ENCODE data around the gene SATB2.

SATB2 gene

DNA sequence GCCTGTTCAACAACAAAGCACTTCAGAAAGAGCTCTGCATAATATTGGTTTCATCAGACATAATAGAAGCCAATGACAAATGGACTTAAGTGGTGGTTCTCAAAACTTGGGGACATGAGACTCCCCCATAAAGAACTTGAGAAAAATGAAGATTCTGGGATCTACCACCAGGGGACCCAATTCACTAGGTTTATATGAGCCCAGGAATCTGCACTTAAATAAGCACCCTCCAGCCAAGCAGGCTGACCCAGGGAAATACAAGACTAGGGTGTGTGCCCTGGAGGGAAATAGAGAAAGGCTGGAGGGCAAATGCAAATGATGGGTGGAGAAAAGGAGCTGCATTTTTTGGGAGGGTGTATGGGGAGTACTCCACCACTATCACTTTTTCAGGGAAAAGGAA, 52.5 kb downstream of the SATB2 start:
- peak; percentile 2 for DNase-seq (ENCODE audit: low spot score)

DNA sequence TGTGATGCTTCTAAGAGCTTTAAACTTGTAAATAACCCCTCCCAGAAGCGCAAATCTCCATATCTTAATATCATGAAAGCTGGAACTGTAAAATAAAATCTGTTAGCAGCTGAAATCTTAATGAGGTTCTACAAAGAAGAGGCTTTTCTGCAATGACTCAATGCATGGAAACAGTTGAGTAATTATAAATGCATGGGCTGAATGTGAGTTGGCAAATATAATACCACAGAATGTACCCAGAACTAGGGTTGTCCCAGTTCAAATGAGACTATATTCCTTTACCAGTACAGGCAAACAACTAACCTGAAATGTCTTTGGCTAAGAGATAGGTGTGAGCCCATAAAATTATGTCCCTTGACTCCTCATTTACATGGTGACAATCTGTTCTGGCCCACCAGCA, 52.9 kb downstream of the SATB2 start:
- DNase-seq (ENCODE audit: low spot score), result peak; percentile 32

DNA sequence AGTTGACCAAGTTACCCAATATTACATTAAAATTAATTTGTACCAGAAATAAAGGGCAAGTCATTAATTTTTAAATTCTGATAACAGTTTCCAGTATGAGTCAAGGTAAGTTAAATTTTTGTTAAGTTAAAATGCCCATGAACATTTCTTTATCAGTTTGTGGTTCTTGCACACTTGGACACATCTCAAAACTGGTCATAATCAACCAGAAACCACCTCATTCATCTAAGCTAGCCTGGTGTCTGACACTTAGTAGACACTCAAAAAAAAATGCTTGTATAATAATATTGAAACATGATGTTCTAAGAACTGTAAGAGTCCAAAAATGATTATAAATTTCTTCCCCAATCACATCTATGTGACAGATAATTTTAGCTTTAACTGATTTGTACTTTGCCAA, 62.4 kb downstream of the SATB2 start:
- no peak for DNase-seq (ENCODE audit: low spot score)

DNA sequence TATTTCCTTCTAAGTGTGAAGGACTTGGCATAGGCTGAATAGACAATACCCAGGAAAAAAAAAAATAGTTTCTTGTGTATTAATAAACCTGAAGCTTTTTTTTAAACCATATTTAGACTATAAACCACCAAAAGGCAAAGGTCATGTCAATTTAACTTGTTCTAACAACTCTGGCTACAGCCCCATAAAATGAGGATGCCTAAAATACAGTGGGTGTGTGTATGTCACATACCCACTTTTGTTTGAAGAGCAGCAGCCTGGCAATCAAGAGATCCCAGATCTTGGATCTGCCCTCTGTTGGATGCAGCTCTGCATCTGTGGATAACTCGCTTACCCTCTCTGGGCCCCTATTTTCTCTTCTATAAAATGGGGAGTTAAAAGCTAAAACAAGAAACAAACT, 65.4 kb downstream of the SATB2 start:
- no peak for DNase-seq (ENCODE audit: low spot score)

DNA sequence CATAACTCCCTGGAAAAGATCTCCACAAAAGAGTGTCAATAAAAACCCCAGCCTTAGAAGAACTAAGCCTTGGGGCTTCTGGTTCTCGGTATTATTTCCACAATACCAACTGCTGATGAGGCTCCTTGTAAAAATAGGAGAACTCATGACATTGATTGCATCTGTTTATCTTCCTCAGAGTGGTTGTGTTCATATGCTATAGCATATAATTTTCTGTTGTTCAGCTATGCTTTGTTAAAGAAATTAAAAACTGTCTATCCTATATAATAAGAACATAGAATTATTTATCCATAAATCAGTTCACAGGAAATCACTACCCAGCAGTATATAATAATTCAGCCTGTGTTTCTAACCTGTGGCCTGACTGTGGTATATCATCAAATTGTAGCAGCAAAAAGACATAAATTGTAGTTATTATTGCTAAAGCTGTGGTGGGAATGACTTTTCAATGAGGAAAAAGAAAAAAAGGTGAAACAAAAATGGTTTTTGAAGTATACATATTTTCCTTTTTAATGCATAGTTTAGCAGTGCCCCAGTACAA, 68.9 kb downstream of the SATB2 start:
- no peak for DNase-seq (ENCODE audit: low spot score)

DNA sequence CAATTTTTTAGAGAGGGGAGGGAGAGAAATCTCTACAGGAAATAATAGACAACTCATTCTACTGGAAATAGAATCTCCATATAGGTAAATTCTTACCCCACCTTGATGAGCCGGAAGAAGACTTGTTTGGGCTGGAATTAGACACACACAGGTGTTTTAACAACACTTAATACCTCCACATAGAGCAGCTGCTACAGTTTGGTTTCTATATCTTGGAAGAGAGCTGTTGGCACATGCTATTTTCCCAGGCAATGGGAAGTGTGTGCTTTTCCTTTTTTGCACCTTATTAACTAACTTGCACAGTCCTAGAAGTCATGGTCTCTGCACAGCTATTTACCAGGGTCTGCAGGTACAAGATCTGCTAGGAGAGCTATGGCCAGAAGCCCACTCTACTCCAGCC, 73.7 kb downstream of the SATB2 start:
- DNase-seq (ENCODE audit: low spot score), result no peak

DNA sequence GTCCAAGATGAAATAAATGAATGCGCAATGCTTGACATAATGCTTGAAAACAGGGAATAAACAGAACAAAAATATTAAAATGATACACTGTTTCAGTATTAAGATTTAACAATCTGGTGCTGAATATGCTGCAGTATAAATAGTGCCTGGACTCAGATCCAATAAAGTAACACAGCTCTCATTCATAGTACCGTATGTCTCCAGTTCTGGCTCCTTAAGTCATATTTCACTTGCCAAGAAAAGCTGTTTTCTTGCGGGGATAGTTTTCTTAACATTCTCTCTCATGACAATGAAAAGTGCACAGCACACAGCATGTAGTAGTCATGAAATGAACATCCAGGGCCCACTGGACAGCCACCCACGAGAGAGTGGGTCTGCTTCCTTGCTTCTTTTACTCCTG, 74.7 kb downstream of the SATB2 start:
- DNase-seq (ENCODE audit: low spot score), result no peak

DNA sequence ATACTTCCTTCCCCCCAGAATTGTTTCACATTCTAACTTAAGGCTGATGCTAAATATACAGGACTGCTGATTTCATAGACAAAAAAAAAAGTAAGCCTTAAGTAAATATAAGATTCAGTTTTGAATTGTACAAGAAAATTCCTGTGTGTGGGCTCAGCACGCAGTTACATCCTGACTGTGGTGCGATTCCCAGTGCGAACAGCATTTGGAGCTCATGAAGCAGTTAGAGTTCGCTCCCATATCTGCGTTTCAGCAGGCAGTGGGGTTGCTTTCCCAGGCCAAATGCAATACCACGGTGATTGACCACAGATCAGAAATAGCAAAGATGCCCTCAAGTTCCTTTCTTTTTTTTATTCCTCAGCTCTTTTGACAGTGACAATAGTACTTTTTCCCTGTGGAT, 75.6 kb downstream of the SATB2 start:
- no peak for DNase-seq (ENCODE audit: low spot score)

DNA sequence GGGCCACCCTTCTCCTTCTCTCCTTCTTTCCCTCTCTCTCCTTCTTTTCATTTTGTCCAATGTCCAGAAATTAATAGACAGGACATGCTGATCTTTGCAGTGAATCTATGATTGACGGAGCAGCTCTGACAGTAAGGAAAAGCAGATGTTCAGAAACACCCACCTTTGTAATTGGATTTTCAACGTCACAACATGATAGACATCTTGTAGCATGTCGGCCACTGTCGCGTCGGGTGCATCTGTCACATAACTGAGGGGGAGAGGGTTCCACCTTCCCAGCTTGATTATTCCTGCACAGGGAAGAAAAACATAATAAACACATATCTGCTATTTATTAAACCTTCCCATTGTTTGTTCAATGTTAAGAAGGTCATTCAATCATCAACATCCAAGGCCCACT, 76.2 kb downstream of the SATB2 start:
- DNase-seq (ENCODE audit: low spot score), result no peak

DNA sequence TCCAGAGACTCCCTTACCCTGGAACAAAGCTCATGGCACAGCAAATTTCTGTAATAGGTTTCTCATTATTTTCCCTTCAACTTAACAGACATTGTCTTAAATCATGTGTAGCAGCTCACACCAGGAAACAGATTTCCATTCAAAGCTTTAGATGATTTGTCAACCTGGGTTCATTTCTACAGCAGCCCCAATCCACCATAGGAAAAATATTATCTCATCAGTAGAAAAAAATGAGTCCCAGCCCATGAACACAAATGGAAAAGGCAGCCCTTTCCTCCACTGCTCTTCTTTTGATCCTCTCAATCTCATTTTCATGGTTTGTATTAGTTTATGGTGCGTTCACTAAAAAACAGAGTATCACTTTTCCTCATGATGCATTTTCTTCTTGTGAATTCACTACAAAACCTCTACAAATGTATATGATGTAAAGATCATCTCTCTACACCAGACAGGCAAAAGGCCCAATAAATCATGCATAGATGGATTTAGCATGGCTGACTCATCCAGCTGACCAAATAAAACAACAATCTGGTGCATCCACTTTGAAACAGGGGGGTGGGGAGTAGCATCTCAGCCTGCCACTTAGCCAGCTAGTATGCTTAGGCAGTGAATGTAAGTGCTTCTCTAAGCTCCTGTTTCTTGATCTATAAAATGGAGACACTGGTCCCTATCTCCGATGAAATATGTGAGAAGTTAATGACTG, 78.6 kb downstream of the SATB2 start:
- DNase-seq (ENCODE audit: low spot score), result peak; percentile 12

DNA sequence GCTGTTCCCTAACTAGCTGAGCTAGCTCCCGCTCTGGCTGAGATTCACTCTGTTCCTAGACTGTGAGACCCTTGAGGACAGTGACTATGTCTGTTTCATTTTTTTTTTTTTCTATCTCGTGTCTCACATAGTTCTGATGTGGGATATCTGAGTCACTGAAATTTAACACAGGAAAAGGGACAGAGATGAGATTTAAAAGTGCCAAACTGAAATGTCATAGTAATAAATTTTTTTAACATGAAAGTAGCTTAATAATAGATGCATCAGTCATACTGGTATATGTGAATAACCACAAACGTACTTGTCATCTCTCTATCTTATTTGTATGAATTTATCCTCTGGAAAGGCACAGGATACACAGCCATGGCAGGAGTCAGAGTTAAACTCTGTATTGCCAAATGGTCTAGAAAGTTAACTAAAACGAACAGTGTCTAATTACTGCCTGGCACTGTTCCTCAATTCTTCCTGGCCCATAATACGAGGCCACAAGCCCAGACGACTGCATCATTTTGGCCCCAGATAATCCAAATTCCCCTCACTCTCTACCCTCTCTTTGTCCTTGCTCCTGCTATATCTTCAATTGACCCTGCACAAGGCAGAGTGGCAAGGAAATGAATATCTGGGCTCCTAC, 87.5 kb downstream of the SATB2 start:
- peak; percentile 1 for DNase-seq (ENCODE audit: low spot score)

DNA sequence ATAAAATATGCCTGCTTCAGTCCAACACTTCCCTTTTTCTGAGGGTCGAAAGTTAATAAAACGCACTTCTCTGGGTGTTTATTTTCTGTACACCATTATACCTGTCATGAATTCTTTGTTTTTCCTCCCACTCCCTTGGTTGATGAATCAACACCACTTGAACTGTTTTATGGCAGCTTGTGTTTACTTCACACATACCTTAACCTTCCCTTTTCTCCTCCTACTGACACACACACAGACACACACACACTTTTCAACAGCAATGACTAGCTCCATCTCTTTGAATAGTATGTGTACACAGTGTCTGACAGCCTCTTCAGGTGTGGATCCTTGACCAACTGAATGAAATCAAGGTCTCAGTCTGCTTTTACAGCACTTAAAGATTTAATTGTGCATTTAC, 91.3 kb downstream of the SATB2 start:
- DNase-seq (ENCODE audit: low spot score), result peak; percentile 45

DNA sequence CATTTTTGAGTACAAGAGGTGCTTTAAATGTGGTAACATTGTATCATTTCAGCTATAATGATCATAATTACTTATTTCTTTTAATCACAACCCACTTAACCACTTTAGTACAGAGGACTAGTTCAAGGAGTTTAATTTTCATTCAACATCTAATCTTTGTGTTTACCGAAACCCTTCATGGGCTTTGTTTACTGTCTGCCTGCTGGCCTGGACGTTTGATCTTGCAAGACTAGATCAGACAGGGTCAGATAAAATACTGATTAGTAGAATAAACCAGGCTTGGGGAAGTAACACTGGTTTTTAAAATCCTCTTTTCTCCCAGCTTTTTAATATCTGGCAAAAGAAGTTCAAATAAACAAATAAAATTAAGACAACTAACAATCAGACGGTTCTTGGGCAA, 93.6 kb downstream of the SATB2 start:
- no peak for DNase-seq (ENCODE audit: low spot score)

DNA sequence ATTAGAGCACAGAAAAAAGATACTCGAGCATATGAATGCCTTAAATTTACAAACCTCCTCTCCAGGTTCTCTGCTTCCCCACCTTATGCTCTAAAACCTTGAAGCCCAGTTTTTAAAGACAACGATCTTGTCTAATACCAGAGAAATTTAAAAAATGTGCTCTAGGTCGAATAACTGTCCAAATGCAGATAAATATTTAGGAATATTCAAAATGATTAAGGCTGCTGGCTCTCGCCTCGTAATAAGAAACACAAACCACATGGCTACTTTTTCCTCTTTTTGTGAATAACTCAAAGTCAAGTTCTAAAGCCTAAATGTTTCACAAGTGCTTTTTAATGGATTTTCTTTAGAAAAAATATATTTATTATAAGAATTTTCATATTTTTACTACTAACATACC, 101.3 kb downstream of the SATB2 start:
- no peak for DNase-seq (ENCODE audit: low spot score)

DNA sequence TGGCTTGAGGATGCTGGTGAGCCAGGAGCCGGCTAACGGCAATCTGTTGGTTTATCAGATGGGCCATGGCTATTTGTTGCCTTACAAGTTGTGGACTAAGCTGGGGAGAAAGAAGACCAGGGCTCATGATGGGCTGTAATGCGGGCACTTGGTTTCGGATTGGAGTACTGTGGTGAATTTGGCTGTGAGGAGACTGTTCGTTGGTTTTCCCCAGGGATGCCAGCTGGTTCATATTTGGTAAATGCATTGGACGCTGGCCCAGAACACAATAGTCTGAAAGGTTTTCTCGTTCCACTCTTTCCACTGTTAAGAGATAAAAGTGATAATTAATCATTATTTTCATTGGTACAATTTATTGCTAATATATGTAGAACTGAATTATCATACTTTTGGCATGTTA, 108.9 kb downstream of the SATB2 start:
- no peak for DNase-seq (ENCODE audit: low spot score)

DNA sequence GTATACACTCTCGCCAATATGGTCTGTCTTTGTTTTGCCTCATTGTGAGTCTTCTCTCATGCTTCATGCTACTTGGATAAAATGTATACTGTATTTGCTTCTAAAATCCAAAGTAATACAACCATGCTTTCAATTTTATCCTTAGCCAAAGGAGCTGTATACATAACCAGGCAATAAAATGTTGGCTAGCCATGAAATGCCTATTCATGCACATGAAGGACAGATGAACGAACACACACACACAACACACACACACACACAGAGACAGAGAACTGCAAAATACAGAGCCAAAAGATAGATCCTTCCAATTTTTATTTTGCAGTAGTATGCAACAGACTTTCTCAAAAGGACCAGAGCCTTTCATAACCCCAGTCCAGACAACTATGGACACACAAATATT, 113.7 kb downstream of the SATB2 start:
- DNase-seq (ENCODE audit: low spot score), result no peak

DNA sequence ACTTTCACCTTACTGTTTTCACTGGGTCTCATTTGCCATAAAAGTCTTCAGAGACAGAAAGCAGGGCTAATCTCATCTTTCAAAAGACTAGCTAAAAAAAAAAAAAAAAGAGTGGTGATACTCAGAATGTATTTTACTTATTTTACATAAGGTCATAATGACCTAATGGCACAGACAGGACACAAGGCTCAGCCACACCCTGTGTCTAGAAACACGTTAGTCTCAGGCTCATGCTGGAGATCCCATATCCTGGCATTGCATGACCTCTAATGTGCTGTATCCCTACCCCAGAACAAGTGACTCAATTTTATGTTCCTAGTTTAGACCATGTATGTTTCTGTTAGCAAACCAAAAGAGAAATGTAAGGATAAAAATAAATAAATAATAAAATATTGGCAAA, 115.4 kb downstream of the SATB2 start:
- DNase-seq (ENCODE audit: low spot score), result no peak

DNA sequence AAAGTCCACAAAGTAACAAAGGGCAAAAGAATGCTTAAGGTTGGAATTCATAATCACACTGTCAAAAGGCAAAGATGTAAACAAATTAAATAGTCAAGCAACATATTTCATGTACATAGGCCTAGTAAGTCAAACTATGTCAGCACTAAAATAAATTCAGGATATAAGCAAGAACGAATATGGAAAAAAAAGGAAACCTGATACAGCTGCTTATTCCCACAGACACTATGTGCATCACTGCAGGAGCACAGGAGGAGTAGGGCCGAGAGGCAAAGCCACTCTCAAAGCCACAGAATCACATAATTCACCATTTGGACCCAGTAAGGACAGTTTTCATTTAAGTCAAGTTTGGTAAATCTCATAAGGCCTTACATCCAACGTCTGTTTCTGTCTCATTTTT, 116.6 kb downstream of the SATB2 start:
- DNase-seq (ENCODE audit: low spot score), result no peak

DNA sequence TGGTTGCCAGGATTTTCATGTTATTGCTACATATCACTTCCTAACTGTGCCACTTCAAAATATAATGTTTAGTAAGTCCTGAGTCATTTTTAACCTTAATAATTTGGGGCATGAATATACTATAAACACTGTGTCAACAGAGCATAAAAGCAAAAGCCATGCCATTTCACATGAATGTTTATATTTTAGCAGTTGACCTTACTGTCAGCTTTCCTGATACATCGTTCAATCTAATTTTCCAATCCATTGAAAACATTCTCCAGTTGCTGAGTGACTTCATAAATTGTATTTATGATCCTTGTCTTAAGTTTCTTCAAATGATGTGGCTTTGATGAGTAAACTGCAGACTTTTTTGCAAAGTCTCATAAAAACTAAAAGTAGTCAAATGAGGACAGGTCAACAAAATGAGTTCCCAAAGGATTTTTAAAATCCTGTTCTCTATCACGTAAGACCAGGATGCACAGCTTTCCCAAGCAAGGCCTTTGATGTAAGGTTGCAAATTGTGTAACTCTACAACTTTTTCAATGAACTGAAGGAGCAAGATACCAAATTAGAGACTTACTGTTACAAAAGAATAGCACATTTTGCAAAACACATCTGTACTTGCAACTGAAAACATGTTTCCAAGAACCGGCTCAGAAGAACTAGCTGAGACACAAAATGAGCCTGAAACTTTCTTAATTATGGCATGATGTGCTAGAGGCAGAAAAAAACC, 117.7 kb downstream of the SATB2 start:
- no peak for DNase-seq (ENCODE audit: low spot score)

DNA sequence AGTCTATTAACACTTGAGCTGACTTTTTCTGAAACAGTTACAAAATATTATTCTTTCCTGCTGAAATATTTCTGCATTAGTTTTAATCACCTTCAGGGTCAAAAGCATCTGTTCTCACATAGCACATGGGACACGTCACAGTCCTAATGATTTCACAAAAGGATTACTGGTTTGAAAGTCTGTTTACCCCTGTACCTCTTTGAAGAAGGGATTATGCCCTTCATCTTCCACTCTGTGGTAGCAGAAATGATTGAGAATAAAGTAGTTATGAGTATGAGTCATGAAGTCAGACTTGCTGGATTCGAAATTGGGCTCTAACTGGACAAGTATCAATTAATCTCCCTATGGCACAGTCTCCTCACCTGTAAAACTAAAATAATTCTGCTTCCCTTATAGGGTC, 121.2 kb downstream of the SATB2 start:
- DNase-seq (ENCODE audit: low spot score), result no peak

DNA sequence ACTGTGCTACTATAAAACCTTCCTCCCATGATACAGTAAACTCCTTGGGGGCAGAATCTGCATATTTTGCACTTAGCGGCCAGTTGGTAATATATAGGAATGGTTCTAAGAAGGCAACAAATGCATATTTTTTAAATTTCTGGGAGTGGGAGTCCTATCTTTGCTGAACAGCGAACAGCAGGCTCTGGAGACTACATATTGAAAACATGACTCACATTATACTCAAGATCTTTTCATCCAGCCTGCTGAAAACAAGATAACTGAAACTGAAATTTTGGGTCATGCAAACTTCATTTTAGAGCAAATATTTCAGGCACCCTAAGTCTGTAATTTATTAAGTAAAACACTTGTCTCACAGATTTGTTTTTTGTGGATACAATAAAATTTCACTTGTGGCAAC, 122.2 kb downstream of the SATB2 start:
- no peak for DNase-seq (ENCODE audit: low spot score)

DNA sequence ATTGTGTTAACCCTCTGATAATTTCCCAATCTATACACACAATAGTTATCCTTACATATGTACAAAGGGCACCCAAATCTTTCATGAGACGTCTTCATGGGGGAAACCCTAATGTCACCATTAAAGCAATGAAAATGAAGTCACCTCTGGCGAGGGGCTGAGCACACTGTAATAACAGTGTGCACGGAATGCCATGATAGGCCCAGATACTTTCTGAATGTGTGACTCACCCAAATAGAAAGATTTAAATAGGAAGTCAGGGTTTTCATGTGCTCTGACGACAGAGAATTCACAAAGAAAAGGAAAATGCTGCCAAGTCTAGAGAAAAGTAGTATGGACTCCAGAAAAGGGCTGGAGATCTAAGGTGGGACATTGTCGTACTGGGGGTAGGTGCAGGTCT, 128.3 kb downstream of the SATB2 start:
- no peak for DNase-seq (ENCODE audit: low spot score)

DNA sequence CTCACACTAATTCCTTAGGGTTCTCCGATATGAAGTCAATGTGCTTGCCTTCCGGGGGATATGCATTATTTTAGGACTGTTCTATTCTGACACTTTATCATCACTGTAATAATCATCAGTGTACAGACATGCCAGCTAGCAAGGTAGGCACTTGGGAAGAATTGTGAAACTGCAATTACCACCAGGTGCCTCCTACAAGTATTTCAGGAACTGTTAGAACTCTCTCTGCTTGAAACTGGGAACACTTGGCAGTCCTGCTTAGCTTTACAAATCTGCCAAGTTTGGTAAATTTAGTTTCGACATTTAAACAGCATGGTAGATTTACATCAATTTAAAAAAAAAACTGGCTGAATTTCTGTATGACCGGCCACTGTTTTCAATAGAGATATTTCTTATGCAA, 128.7 kb downstream of the SATB2 start:
- no peak for DNase-seq (ENCODE audit: low spot score)
